ENCODE results near the gene SCG3. TPM values are rescaled to one million over a fixed set of nuclear protein-coding genes. Genes with fewer than 3 reads are reported as not detected.

The SCG3 gene
- total RNA-seq, 1 donor: not detected

DNA sequence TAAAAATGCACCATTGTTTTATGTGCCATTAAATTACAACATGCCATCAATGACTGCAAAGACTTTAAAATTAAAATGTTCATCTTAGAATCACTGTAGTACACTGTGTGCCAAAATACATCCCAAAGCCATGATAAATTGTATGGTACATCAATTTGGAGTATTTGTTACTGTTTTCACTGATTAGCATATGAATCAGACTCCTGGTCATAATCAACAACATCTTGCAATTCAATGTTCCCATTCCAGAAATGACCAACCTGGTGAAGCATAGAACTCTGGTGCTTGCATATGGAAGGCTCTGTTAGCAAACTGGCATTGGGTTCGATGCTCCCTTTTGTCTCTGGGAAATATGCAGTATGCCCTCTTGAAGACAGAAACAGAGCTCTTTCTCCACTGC, 33.6 kb downstream of the SCG3 start:
- no peak for DNase-seq (ENCODE audit: low read depth)
- H3K4me3 ChIP-seq (ENCODE audit: low read depth, low read length): no peak overlapping the region
- TF ChIP-seq CTCF (IDR thresholded peaks at IDR 0.05; ENCODE audit: insufficient read depth, low read depth, low read length): no peak

DNA sequence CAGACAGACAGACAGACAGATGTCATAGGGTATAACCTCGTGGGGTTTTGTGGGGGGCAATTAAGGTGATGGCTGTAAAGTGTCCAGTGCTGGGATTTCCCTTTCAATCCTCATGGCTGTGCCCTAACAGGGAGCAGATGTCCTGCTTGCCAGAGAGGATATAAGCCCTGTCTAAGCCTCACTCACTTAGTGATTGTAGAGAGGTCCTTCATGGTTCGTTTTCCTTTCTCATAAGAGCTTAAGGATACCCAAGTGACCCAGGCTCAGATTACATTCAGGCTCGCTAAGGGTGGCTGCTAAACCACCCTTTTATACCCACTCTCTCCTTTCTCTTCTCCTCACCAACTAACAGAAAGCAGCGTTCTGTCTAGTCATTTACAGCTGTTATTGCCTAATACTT, 36.9 kb downstream of the SCG3 start:
- no peak for TF ChIP-seq CTCF (IDR thresholded peaks at IDR 0.05; ENCODE audit: insufficient read depth, low read depth, low read length)
- no peak overlapping the region for H3K4me3 ChIP-seq (ENCODE audit: low read depth, low read length)
- no peak for DNase-seq (ENCODE audit: low read depth)

DNA sequence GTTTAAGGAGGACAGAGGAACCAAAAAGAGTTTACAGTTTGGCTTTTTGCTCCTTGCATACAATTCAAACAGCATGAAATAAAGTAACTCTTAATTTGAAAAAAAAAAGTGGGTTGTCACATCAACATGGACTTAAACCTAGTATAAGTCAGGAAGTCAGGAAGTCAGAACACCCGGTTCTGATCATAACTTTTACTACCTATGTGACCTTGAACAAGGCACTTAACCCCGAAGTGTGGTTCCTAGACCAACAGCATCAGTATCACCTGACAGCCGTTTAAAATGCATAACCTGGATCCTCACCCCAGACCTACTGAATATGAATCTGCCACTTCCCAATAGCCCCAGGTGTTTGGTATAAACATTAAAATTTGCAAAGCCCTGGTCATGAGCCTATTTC, 37.4 kb downstream of the SCG3 start:
- H3K4me3 ChIP-seq (ENCODE audit: low read depth, low read length): no peak overlapping the region
- TF ChIP-seq CTCF (IDR thresholded peaks at IDR 0.05; ENCODE audit: insufficient read depth, low read depth, low read length): no peak

GRCh38 chr15:51720201-51720995, 39.1 kb downstream of the SCG3 start:
- no peak overlapping the region for H3K4me3 ChIP-seq (ENCODE audit: low read depth, low read length)
- TF ChIP-seq CTCF (IDR thresholded peaks at IDR 0.05; ENCODE audit: insufficient read depth, low read depth, low read length): no peak
- DNase-seq (ENCODE audit: low read depth): no peak

More for the DNA sequence above, 37.4 kb downstream of the SCG3 start:
- no peak for DNase-seq (ENCODE audit: low read depth)

GRCh38 chr15:51721199-51721960, 40.1 kb downstream of the SCG3 start:
- no peak for TF ChIP-seq CTCF (IDR thresholded peaks at IDR 0.05; ENCODE audit: insufficient read depth, low read depth, low read length)
- no peak for DNase-seq (ENCODE audit: low read depth)
- H3K4me3 ChIP-seq (ENCODE audit: low read depth, low read length): no peak overlapping the region

- DNase-seq (ENCODE audit: low read depth): no peak
- H3K4me3 ChIP-seq (ENCODE audit: low read depth, low read length): no peak overlapping the region
- TF ChIP-seq CTCF (IDR thresholded peaks at IDR 0.05; ENCODE audit: insufficient read depth, low read depth, low read length): no peak
Measured at GRCh38 chr15:51724199-51724598, 42.9 kb downstream of the SCG3 start.
